ENCODE data around the gene DPYSL3.

Gene DPYSL3

GRCh38 chr5:147434049-147434448 lies 75.8 kb downstream of the DPYSL3 start:
- DNase-seq, result no peak

GRCh38 chr5:147432323-147432722 lies 77.5 kb downstream of the DPYSL3 start:
- no peak for DNase-seq

- DNase-seq, result no peak
Observed at GRCh38 chr5:147431586-147431985, 78.3 kb downstream of the DPYSL3 start.

GRCh38 chr5:147430628-147431027 lies 79.2 kb downstream of the DPYSL3 start:
- no peak for DNase-seq

GRCh38 chr5:147427521-147428401 lies 82.1 kb downstream of the DPYSL3 start:
- no peak for DNase-seq

- no peak for DNase-seq
Observed at GRCh38 chr5:147426640-147427327, 83.1 kb downstream of the DPYSL3 start.

GRCh38 chr5:147418613-147419012 lies 91.3 kb downstream of the DPYSL3 start:
- no peak for DNase-seq

GRCh38 chr5:147417135-147417813 lies 92.6 kb downstream of the DPYSL3 start:
- no peak for DNase-seq

- no peak for DNase-seq
Observed at GRCh38 chr5:147415651-147416050, 94.2 kb downstream of the DPYSL3 start.

GRCh38 chr5:147413266-147413665 lies 96.6 kb downstream of the DPYSL3 start:
- DNase-seq, result no peak

- DNase-seq, result no peak
Observed at GRCh38 chr5:147412561-147412960, 97.3 kb downstream of the DPYSL3 start.

GRCh38 chr5:147411359-147412319 lies 98.2 kb downstream of the DPYSL3 start:
- DNase-seq, result no peak

- no peak for DNase-seq
Observed at GRCh38 chr5:147410496-147411358, 99.1 kb downstream of the DPYSL3 start.

GRCh38 chr5:147408980-147409379 lies 100.9 kb downstream of the DPYSL3 start:
- no peak for DNase-seq

GRCh38 chr5:147407094-147407681 lies 102.7 kb downstream of the DPYSL3 start:
- no peak for DNase-seq

GRCh38 chr5:147406636-147407035 lies 103.2 kb downstream of the DPYSL3 start:
- DNase-seq, result no peak

- DNase-seq, result no peak
Observed at GRCh38 chr5:147404706-147405105, 105.2 kb downstream of the DPYSL3 start.

- no peak for DNase-seq
Observed at GRCh38 chr5:147403651-147404640, 105.9 kb downstream of the DPYSL3 start.

- no peak for DNase-seq
Observed at GRCh38 chr5:147400881-147401280, 109.0 kb downstream of the DPYSL3 start.
